Stimulated activated CD4-positive, alpha-beta T cell treated with anti-CD3 and anti-CD28 coated beads, TNF-alpha, amount 100 ng/mL, for 24 hours (primary cell): ENCODE results near the gene ITGAE.
A peak's percentile ranks its signal among the peaks of the same experiment; 100 is the strongest.
"Not testable (repeated sequence)": the region's sequence is repeated elsewhere in the genome, so short reads cannot be mapped to it uniquely, and the experiment has no call there.

Experiments used
- DNase-seq, 3 experiments: peaks; one replicate each; pipeline ENCODE4 v3.0.0-alpha.2; 2020; ENCODE audit warnings: low read depth in 3 of 3

Gene ITGAE

DNA sequence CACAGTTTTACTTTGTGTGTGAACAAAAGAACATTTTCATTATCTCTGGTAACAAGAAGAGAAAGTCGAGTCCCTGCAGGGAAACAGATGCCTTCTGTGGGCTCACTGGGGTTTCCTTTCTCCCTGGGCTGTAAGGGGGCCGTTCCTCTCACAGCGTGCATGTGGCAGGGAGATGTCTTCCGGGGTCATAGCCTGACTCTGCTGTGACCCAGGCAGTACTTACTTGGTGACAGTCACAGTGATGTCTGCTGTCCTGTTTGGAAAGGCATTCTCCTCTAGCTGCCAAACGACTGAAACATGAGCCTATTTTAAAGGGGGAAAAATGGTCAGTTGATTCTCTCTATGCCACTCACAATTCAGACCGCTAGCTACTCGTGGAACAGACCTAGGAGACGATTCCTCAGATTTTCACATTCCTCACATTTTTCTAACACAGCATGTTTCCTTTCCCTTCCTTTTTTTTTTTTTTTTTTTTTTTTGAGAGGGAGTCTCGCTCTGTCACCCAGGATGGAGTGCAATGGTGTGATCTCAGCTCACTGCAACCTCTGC lies 70.0 kb downstream of the ITGAE start:
- no peak for DNase-seq

DNA sequence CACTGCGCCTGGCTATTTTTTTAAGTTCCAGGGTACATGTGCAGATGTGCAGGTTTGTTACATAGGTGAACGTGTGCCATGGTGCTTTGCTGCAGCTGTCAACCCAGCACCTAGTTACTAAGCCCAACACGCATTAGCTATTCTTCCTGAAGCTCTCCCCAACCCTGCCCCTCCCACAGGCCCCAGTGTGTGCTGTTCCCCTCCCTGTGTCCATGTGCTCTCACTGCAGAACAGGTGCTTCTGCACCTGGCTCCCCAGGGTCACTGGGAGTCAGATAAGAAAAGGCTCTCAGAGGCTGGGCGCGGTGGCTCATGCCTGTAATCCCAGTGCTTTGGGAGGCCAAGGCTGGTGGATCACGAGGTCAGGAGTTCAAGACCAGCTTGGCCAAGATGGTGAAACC lies 71.1 kb downstream of the ITGAE start:
- DNase-seq = no peak

DNA sequence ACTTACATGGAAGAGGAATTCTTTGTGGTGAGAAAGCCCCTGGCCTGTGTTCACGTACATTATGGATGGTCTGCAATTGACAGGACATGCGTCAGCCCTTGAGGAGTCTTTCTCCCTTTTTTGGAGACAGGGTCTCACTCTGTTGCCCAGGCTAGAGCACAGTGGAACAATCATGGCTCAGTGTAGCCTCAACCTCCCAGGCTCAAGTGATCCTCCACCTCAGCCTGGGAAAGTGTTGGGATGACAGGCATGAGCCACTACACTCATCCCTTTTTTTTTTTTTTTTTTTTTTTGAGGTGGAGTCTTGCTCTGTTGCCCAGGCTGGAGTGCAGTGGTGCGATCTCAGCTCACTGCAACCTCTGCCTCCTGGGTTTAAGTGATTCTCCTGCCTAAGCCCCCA lies 72.9 kb downstream of the ITGAE start:
- not testable (repeated sequence) for DNase-seq

DNA sequence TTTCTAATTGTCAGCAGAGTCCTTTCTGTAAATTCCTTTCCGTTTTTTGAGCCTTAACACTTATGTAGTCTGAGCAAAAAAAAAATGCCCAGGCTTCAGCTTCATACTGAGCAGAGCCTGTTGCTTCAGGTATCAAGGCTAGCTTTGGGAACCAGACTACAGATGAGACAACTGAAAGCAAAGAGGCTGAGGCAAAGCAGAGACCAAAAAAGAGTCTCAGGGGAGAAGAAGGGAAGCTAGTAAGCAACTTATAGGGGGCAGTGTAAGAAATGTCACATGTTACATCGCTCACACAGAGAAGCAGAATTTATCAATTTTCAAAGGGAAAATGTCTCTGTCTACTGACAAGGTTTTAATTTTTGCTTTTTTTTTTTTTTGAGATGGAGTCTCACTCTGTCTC lies 73.9 kb downstream of the ITGAE start:
- no peak for DNase-seq

DNA sequence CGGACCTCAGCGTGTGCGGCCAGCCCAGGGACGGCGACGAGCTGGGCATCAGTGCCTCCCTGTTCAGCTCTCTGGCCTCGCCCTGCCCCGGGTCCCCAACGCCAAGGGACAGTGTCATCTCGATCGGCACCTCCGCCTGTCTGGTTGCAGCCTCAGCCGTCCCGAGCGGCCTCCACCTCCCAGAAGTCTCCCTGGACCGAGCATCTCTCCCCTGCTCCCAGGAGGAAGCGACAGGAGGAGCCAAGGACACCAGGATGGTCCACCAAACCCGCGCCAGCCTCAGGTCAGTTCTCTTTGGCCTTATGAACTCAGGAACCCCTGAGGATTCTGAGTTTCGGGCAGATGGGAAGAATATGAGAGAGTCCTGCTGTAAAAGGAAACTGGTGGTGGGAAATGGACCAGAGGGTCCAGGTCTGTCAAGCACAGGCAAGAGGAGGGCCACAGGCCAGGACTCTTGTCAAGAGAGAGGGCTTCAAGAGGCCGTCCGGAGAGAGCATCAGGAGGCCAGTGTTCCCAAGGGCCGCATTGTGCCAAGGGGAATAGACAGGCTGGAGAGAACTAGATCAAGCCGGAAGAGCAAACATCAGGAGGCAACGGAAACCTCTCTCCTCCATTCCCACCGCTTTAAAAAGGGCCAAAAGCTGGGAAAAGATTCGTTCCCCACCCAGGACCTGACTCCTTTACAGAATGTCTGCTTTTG lies 76.5 kb downstream of the ITGAE start:
- DNase-seq = no peak

DNA sequence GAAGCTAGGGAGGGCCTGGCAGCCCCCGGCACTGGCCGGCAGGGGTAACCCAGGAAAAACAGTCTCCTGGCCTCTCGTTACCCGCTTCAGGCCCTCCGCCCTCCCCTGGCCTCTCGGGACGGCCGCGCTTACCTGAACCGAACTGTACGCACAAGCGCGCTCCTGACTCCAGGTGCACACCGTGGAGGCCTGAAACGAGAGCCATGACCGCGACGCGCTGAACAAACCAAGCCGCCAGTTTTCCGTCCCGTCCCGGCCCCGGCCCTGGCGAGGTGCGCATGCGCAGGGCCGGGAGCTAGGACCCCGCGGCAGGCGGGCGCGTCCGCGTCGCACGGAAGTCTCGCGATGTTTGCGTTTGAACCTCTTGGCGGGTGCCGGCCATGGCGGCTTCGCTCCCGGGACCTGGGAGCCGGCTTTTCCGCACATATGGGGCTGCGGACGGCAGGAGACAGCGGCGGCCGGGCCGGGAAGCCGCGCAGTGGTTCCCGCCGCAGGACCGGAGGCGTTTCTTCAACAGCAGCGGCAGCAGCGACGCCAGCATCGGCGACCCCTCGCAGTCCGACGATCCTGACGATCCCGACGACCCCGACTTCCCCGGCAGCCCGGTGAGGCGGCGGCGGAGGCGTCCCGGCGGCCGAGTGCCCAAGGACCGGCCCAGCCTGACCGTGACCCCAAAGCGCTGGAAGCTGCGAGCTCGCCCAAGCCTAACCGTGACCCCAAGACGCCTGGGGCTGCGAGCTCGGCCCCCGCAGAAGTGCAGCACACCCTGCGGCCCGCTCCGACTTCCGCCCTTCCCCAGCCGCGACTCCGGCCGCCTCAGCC lies 77.2 kb downstream of the ITGAE start, which contains the start of gene HASPIN:
TSS of gene HASPIN (plus strand) at position 348 of the 822 bp plus-strand sequence. CDS start at position 381, 33 bp downstream.
- peak; percentile 83 to 91 (median 84) for DNase-seq

DNA sequence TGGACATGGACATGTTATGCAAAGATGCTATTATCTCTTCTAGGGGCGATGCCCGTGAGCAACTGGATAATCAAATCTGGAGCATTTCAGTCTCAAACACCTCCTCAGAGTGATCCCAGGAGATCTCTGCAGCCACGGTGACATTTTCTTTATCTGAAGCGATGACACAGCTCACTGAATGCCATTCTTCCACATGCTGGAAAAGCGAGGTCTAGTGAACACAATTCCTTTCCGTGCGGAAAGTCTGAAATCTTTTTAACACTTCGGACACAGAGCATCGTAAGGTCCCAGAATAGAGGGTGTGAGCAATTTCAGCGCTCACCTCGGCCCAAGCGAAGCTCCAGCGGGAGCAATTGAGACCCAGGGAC lies 77.8 kb downstream of the ITGAE start:
- DNase-seq = no peak

DNA sequence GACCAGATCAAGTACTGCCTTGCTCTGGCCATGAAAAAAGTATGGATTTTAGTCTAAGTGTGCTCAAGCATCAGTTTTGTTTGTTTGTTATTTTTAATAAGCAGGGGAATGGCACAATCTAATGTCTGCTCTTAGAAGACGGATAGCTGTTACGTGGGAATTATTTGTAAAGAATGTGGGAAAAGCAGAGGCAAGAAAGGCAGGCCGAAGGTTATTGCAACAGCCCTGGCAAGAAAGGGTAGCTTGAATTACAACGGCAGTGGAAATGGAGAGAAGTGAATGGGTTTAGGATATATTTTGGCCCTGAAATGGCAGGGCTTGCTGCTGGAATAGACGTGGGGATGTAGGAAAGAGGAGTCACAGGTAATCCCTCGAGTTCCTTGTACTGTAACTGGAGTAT lies 78.3 kb downstream of the ITGAE start:
- DNase-seq = no peak

DNA sequence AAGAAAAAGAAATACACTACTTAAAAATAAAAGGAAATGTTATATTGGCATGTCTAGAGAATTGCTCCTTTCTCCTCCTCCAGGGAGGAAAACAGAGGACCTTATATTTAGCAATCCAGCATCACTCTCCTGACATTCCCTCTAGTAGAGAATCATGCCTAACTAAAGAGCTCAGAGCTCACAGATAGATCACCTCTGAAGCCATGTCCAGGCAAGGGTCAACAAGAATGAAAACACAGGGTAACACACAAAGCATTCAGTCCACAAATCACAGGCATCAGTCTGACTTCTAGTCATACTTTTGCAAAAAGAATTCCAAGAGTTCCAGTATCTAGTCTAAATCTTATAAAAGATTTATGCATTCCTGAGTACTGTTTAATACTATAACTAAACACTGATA lies 81.7 kb downstream of the ITGAE start:
- no peak for DNase-seq

DNA sequence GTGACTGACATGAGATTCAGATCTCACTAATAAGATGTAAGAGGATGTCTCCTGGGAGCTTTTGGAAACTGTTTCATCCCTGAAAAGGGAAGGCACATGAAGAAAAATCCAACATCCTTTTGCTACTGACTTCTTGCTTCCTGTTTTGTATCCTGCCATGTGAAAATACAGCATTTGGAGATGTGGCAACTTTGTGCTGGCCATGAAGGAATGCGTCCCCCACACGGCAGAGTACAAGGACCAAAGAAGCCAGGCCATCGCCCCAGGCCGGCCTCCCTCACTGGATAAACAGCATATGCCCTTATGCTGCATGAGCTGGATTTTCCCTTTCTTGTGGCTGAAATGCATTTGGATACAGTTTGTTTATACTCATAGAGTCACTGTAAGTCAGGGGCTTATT lies 82.8 kb downstream of the ITGAE start:
- DNase-seq = no peak

DNA sequence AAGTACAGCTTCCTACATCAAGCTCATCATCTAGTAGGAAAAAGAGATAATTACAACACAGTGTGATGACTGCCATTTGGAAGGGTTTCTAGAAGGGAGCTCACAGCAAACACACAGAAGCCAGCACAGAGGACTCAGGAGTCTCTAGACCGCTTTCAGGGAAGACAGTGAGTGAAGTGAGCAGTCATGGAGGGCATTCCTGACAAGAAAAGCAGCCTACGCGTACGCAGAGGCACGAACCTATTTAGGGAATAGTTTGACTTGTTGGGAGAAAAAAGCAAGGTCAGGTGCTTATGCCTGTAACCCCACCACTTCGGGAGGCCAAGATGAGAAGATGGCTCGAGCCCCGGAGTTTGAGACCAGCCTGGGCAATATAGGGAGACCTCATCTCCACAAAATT lies 85.7 kb downstream of the ITGAE start:
- DNase-seq = no peak

DNA sequence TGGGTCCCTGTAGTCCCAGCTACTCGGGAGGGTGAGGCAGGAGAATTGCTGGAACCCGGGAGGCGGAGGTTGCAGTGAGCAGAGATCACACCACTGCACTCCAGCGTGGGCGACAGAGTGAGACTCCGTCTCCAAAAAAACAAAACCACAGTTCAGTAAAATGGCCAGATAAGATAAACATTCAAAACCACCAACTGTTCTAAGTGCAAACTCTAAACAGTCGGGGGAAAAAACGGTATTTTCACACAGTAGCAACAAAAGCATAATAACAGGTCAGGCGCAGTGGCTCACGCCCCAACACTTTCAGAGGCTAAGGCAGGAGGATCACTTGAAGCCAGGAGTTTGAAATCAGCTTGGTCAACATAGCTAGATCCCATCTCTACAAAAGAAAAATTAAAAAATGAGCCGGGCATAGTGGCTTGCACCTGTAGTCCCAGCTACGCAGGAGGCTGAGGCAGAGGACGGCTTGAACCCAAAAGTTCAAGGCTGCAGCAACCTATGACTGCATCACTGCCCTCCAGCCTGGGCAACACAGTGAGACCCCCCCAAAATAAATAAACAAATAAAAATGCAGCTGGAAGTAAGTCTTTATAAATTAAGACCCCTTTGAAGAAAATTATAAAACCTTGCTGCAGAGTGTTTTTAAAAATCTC lies 88.1 kb downstream of the ITGAE start:
- DNase-seq = peak in 1 of 3 experiments; percentile 44

DNA sequence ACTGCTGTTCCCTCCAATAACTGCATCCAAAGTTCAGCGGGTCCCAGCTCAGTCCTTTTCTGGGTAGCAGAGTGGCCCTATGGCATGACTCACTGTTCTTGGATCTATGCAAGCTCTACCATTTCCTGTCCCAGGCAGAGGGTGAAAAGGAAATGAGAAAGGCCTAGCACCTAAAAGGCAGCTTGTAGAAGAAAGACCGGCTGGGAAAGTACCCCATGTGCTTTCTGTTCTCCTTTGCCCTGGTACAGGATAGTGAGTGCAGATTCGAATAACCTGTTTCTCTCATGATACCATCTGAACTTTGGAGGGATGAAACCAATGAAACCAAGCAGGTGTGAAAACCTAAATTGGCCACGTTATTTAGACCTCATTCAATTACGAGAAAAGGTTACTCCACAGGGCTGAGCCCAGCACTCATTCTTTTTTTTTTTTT lies 90.0 kb downstream of the ITGAE start:
- peak; percentile 40 to 60 (median 59) for DNase-seq

DNA sequence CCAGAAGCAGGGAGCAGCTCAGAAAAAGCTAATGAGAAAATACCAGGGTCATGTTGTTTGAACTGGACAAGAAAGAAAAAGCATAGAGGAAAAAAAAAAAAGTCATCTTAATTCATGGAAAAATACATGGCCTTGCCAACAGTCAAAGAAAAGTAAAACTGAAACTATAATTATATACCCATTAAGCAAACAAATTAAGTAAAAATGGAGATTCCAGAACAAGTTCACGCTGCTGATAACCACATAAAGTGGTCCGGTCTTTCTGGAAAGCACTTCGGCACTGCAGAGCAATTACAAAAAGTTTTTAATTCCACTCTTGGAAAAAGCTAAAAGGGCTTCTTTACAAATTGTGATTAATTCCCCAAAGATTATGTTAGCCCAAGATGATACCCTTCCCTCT lies 92.6 kb downstream of the ITGAE start:
- no peak for DNase-seq

DNA sequence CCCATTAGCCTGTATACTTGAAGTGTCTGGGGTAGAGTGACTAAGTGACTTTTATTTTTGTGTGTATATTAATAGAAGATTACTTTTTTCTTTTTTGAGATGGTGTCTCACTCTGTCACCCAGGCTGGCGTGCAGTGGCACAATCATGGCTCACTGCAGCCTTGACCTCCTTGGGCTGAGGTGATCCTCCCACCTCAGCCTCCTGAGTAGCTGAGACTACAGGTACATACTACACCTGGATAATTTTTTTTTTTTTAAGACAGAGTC lies 95.3 kb downstream of the ITGAE start:
- DNase-seq = not testable (repeated sequence)

DNA sequence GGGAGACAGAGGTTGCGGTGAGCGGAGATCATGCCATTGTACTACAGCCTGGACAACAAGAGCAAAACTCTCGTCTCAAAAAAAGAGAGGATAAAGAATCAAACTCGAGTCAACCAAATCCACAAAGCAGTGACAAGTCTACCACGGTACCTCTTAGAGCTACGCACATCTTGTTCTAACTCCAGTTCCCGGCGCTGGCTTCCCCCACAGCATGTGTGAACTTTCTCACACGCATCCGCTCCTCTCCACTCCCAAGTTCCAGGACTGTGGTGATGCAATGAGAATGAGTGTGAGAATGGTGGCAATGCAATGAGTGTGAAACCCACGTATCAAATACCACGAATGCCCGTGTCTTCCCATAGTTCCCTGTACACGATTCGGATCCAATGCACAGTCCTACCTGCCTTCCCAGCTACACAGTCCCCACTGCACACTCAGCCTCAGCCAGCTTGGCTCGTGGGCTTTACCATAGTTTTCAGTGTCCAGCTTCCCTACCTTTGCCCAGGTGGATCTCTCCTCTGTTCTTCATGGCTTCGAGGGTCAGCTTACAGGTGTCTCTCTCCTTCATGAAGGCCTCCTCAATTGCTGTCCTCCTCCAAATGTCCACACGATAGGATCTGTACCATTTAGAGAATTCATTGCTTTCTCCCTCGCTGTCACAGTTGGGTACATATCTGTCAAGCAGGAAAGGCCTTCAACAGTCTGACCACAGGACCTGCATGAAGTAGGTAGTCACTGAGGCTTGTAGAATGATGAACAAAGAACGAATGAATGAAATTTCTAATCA lies 95.9 kb downstream of the ITGAE start:
- DNase-seq = no peak

DNA sequence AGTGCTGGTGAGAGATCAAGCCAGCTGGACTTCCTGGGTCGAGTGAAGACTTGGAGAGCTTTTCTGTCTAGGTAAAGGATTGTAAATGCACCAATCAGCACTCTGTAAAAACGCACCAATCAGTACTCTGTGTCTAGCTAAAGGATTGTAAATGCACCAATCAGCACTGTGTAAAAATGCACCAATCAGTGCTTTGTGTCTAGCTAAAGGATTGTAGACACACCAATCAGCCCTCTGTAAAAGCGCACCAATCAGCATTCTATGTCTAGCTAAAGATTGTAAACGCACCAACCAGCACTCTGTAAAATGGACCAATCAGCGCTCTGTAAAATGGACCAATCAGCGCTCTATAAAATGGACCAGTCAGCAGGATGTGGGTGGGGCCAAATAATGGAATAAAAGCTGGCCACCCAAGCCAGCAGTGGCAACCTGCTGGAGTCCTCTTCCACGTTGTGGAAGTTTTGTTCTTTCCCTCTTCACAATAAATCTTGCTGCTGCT lies 98.9 kb downstream of the ITGAE start:
- not testable (repeated sequence) for DNase-seq

DNA sequence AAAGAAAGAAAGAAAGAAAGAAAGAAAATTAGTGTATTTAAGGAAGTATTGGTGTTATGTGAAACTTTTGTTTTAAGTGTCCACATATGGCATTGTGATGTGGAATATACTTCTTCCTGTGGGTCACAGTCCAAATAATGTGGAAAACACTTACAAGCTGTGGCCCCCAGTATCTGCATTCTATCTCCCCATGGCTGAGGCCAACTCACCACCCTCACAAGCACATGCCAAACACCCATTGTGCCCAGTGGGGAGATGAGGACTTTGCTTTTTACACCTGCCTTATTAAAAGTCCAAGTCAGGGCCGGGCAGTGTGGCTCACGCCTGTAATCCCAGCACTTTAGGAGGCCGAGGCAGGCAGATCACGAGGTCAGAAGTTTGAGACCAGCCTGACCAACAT lies 101.0 kb downstream of the ITGAE start:
- no peak for DNase-seq

DNA sequence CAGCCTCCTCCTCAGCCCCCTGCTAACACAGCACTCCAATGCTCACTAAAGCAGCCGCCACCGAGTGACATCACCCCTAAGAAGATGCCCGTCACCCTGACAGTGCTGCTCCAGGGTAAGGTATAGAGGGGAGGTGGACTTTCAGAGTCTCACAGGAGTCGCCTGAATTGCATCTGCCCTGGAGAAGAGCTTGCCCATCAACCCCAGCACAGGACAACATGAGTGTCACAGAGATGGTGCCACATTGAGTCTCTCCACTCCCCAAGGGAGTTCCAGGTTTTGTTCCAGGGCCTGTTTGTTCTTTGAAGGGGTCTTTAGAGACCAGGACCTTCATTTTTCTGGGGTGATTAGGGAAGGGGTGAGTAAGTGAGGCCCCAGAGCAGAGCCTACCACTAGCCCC lies 102.8 kb downstream of the ITGAE start:
- DNase-seq = no peak

DNA sequence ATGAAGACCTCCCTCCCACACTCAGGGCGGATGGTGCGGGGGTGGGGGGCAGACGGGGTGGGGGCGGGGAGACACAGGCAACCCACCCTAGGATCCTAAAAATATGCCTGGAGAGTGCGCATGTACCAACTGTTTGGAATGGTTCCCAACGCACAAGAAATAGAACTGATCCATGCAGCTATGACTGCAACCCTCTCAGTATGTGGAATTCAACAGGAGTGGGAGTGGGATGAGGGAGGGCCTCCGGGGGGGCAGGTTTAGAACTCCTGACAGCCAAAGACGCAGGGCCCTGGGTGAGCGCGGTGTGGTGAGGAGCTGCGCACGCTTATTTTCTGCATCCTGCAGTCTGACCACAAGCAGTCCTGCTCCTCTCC lies 103.9 kb downstream of the ITGAE start:
- DNase-seq = no peak

DNA sequence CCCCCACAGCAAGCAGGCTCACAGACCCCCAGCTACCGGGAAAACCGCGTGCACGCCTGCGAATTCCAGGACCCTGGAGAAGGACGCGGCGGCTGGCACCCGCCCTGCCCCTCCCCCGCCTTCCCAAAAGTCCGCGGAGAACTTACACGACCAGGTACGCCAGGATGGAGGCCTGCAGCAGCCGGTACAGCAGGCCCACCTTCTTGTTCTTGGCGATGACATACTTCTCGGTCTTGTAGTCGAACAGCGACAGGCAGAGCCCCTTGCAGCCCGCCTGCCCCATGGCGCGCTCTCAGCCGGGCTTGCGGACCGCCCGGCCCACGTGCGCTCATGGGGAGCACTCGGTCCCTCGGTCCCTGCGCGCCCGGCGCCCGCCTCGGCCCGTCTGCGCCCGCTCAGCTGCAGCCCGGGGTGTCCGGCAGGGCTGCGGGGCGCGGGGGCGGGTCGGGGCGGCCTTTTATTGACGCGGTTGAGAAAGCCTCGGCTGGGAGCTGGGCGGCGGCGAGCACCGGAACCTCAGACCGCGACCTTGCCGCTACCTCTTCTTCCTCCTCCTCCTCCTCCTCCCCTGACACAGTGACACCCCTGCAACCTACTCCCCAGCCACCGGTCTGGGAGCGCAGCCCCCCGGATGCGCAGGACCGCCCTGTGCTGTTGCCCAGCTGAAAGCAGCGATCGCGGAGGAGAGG lies 105.1 kb downstream of the ITGAE start, which contains the start of gene P2RX5:
TSS of gene P2RX5 (minus strand) at position 433 of the 689 bp plus-strand sequence. CDS start at position 283, 150 bp downstream.
- peak in 2 of 3 experiments; percentile 20 to 43 for DNase-seq
